Ascending aorta (tissue), 2 donors: ENCODE results near the gene RING1. TPM values are rescaled to one million over a fixed set of nuclear protein-coding genes. Genes with fewer than 3 reads are reported as not detected.

Source experiments
- DNase-seq, 2 donors: peaks; one replicate each; pipeline ENCODE4 v3.0.0-alpha.2; 2019; ENCODE audit warnings: low spot score in 2 of 2
- H3K27ac ChIP-seq, 2 donors: fragments of 200-600 bp; sonication (generic); one replicate each; pipeline ENCODE4 v1.5.1; 2016 to 2017; ENCODE audit warnings: mild to moderate bottlenecking in 1 of 2
- H3K27me3 ChIP-seq: fragments of 200-600 bp; sonication (generic); one replicate; pipeline ENCODE4 v1.5.1; 2017
- H3K36me3 ChIP-seq, 2 donors: fragments of 200-600 bp; sonication (generic); one replicate each; pipeline ENCODE4 v1.5.1; 2016
- H3K4me1 ChIP-seq, 2 donors: fragments of 200-600 bp; sonication (generic); one replicate each; pipeline ENCODE4 v1.5.1; 2016 to 2017; ENCODE audit warnings: mild to moderate bottlenecking in 1 of 2
- H3K4me3 ChIP-seq, 2 donors: fragments of 200-600 bp; sonication (generic); one replicate each; pipeline ENCODE4 v1.5.1; 2016 to 2017; ENCODE audit warnings: mild to moderate bottlenecking in 1 of 2
- H3K9me3 ChIP-seq, 2 donors: fragments of 200-600 bp; sonication (generic); one replicate each; pipeline ENCODE4 v1.5.1; 2016
- CTCF ChIP-seq, 3 experiments: fragments of 200-600 bp in 2 of 3; fragments of 450-650 bp in 1 of 3; sonication (generic) in 2 of 3; IDR thresholded peaks; one replicate each; pipeline ENCODE4 v1.5.1; 2016 to 2019; ENCODE audit warnings: antibody characterized with exemption in 3 of 3, mild to moderate bottlenecking in 1 of 3, moderate library complexity in 1 of 3
- intact Hi-C: fragments of 100-400 bp; cut with DNase I; formaldehyde crosslinking; loops from one replicate; pipeline ENCODE4 v1.15.1; 2023
- total RNA-seq: library from RNA; depleted of rRNA; stranded (reverse); fragments of >200 nt; gene quantifications from one replicate; pipeline ENCODE4 v1.1.0, GENCODE V29; 2016

The RING1 gene
- total RNA-seq, 1 donor from 2014 or later = 28.5 TPM

DNA sequence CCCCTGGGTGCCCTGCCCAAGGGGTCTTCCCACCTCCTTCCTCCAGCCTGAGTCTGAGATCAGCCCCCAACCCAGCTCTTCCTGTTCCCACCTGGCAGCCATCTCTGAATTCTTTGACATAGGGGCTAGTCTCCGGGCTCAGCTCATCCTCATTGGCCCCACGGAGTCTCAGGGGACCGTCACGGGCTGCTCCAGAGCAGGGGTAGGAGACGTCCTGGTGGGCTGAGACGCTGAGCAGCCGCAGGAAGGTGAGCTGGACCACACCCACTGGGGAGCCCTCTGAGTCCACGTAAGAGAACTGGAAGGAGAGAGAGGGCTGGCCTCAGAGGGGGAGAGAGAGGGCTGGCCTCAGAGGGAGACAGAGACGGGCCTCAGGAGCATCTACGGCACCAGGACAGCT is 44.1 kb upstream of the RING1 start:
- Histone ChIP-seq H3K4me3 (no peak overlapping the region), H3K27me3 (no peaks in the 10 kb centered on the region), H3K27ac (no peak overlapping the region), H3K9me3 (no peaks in the 10 kb centered on the region), H3K4me1 (peaks cover 4% of the 10 kb centered on the region in 2 donors), H3K36me3 (no peaks in the 10 kb centered on the region)
- intact Hi-C loops = no loop called here
- no peak for TF ChIP-seq CTCF (IDR thresholded peaks at IDR 0.05)
- DNase-seq = no peak

GRCh38 chr6:33164665-33165373 is 43.5 kb upstream of the RING1 start:
- H3K27me3 ChIP-seq = no peaks in the 10 kb centered on the region
- H3K27ac ChIP-seq = no peak overlapping the region
- H3K4me1 ChIP-seq = peaks cover 4% of the 10 kb centered on the region in 2 donors
- no peak overlapping the region for H3K4me3 ChIP-seq
- H3K36me3 ChIP-seq = no peaks in the 10 kb centered on the region
- no peak for TF ChIP-seq CTCF (IDR thresholded peaks at IDR 0.05)
- H3K9me3 ChIP-seq = no peaks in the 10 kb centered on the region
- no peak for DNase-seq
- intact Hi-C loops = no loop called here

DNA sequence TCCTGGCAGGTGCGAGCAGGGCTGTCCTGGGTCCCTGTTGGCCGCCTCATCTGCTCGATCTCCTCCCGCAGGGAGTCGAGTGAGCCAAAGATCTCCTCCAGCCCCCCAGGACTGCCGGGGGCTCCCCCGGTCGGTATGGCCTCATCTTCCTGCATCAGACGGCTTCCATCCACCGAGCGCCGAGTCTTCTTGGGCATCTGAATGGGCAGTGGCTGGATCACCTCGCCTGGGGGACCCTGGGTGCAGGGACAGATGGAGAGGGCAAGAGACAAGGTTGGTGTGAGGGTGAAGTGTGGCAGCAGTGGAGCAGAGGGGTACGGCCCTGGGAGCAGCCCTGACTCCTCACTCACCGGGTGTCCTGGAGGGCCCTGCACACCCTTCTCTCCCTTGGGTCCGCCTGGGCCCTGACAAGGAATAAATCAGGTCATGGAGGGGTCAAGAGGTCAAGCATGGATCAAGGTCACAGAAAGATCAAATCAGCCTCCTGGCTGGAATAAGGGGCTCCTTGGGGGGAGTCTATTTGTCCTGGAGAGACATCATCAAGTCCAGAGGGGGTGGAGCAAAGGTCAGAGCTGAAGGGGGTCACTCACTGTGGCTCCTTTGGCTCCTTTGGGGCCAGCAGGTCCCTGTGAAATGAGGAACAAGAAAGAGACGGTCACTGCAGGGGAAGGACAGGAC is 42.6 kb upstream of the RING1 start:
- H3K27ac ChIP-seq = no peak overlapping the region

DNA sequence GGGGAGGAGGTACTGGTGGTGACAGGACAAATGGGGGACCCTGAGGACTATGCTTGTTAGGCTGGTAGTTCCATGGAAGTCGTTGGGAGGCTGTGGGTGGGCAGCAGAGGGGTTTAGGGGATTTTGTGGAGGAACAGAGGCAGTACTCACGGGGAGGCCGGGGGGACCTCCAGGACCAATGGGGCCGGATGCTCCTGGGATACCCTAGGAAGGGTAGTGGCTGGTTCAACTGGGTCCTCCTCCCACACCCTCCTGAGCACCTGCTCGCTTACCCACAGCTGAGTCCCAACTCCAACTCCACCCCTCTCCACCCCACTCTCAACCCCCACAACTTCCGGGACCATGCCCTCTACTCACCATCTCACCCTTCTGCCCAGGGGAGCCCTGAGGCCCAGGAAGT is 41.9 kb upstream of the RING1 start:
- Histone ChIP-seq H3K4me1 (no peaks in the 10 kb centered on the region), H3K9me3 (no peaks in the 10 kb centered on the region), H3K36me3 (no peaks in the 10 kb centered on the region), H3K27me3 (no peaks in the 10 kb centered on the region), H3K4me3 (no peak overlapping the region), H3K27ac (no peak overlapping the region)
- intact Hi-C loops = no loop called here
- DNase-seq = no peak
- no peak for TF ChIP-seq CTCF (IDR thresholded peaks at IDR 0.05)

More for the DNA sequence above, 42.6 kb upstream of the RING1 start:
- TF ChIP-seq CTCF (IDR thresholded peaks at IDR 0.05) = no peak
- Histone ChIP-seq H3K27me3 (no peaks in the 10 kb centered on the region), H3K4me1 (peaks cover 4% of the 10 kb centered on the region in 2 donors), H3K9me3 (no peaks in the 10 kb centered on the region), H3K36me3 (no peaks in the 10 kb centered on the region), H3K4me3 (no peak overlapping the region)
- no peak for DNase-seq
- intact Hi-C loops = no loop called here

GRCh38 chr6:33166811-33167210 is 41.5 kb upstream of the RING1 start:
- H3K9me3 ChIP-seq = no peaks in the 10 kb centered on the region
- H3K27me3 ChIP-seq = no peaks in the 10 kb centered on the region
- H3K4me3 ChIP-seq = no peak overlapping the region
- no peak for TF ChIP-seq CTCF (IDR thresholded peaks at IDR 0.05)
- H3K4me1 ChIP-seq = no peaks in the 10 kb centered on the region
- intact Hi-C loops = no loop called here
- no peak overlapping the region for H3K27ac ChIP-seq
- no peak for DNase-seq
- H3K36me3 ChIP-seq = no peaks in the 10 kb centered on the region
